Measurements from ENCODE around the gene ANKRD29.
"Not testable (repeated sequence)": the region's sequence is repeated elsewhere in the genome, so short reads cannot be mapped to it uniquely, and the experiment has no call there.

ANKRD29 gene

DNA sequence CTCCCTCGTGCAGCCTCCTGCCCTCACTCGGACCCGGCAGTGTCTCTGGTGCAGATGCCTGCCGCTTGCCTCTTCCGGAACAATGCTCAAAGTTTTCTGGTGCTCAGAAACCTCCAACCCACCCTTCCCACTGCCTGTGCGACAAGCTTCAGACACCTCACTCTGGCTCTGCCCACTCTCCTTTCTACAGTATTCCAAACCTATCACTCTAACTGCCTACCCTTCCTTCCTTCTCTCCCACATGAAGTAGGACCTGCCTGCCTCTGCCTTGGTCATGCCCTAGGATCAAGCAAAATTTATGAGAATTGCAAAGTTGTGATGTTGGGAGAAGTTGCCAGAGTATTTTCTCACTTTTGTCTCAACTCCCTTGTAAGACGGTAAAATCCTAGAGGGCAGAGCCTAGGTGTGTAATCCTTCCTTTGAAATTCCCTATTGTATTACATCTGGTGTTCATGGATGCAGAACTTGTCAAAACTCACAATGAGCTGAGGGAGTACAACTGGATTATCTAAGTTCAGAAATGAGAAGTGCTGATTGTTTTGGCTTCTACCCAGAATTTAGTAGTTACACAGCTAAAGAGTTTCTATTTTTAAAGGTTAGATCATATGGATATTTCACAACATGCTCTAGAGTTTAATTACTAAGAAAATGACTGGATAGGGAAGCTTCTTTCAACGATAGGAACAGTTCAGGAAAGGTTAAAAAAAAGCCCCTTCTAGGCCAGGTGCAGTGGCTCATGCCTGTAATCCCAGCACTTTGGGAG, 83.6 kb downstream of the ANKRD29 start:
- DNase-seq: no peak

DNA sequence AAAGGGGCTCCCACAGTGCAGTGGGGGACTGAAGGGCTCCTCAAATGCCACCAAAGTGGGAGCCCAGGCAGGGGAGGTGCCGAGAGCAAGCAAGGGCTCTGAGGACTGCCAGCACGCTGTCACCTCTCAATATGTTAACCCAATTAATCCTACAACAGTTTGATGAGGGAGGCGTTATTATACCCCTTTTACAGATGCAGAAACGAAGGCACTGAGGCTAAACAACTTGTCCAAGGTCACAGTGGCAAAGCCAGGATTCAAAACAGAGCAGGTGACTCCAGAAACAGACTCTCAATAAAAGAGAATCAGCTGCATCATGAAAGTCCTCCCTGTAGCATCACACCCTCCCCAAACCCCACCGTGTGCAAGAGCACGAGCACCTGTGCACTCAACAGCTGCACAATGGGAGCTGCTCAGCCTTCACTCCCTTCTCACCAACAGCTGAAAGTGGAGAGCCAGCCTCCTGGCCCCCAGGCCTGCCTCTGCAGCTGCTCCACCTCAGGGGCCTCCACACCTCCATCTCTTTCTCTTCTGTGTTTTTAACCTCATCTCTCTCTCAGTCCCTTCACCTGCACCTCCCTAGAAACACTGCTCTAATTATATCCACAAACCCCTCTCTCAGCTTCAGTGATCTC, 84.5 kb downstream of the ANKRD29 start:
- DNase-seq: no peak

DNA sequence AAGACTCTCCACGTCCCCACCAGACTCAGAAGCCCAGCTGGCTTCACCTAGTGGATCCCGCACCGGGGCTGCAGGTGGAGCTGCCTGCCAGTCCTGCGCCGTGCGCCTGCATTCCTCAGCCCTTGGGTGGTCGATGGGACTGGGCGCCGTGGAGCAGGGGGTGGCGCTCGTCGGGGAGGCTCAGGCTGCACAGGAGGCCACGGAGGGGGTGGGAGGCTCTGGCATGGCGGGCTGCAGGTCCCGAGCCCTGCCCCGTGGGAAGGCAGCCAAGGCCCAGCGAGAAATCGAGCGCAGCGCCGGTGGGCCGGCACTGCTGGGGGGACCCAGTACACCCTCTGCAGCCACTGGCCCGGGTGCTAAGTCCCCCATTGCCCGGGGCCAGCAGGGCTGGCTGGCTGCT, 85.2 kb downstream of the ANKRD29 start:
- not testable (repeated sequence) for DNase-seq

DNA sequence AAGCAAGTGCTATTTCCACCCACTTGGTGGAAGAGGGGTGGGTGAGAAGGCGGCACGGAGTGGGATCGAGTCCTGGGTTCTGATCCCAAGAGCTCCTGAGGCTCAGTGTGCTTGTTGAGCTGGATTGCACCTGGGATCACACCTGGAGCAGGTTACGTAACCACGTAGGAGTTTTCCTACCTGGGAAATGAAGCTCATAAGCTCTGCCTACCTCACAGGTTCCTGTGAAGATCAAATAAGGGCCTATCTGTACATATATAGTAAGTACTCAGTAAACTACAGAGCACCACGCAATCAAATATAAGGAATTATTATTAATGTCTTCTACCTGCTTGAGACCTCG, 87.4 kb downstream of the ANKRD29 start:
- DNase-seq: no peak

DNA sequence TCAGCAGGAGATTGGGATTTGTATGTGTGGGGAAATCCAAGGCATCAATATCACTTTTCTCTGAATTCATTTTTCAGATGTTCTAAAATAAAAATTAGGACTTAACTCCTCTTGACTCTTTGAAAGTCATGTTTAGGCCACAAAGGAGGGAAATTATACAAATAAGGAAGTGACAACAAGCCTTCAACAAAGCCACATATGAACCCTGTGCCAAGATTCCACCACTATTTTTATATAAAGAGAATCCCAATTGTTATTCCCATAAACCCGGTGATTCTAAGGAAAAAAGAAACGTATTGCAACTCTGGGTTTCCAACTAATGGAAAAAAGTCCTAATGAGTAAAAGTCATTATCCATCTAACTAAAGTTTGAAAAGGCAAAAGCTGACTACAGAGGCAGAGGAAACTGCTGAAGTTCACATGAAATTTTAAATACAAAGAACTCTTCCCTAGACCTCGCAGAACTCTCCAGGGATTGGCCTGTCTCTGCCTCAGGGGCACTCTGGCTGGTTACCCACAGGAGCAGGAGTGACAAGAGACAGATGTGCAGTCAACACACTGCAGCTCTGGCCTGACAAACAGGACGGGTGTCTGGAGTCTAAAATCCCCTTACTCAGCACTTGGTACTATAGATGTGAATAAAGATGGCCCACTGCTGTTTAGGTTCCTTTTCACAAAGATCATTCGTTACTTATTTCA, 88.0 kb downstream of the ANKRD29 start:
- DNase-seq: no peak

DNA sequence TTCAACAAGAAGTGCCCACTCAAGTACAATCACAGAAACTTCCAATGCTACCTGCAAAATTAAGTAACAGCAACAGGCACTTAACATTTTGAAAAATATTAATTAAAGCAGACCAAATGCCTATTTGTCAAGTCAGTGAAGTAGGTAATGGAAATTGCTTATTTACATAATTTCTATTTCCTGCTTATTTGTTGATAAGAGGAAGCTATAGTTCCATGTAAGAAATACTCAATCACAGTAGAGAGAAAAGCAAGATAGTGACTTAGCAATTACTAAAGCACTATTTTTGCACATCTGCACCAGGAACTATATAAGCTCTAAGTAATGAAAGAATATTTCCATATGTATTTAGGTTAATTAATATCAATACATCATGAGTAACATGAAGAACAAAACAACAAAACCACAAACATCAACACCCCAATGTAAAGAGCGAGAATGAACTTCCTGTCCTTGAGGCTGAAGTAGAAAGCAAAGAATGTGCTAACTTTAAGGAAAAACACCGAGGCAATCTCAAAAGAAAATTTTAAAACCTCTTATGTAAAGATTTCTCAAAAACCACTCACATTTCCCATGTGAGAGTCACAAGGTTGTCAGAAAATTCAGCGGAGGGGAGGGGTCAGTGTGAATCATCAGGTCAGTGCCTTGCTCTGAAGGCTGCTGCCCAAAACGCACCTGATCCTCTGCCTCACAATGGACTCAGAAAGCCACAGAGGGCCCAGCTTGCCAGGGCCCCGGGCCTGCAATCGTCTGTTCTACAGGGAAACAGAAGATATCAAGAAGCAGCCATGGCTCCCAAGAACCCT, 88.9 kb downstream of the ANKRD29 start:
- no peak for DNase-seq

DNA sequence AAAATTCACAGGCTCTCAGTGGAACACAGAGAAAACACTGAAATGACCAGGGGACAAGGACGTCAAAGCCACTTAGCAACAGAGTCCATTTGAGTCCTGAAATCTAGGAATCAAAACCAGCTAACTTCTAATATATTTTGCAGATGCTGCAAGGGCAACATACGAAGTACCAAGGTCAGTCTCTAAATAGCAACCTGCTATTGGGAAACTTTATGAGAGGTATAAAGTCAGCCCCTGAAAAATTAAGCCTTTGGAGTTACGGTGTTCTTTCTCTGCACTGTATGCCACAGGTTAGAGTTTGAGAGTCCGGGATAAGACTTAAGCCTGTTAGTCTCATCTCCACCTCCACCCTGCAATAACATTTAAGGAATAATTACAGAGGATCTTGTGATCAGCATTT, 89.7 kb downstream of the ANKRD29 start:
- no peak for DNase-seq

DNA sequence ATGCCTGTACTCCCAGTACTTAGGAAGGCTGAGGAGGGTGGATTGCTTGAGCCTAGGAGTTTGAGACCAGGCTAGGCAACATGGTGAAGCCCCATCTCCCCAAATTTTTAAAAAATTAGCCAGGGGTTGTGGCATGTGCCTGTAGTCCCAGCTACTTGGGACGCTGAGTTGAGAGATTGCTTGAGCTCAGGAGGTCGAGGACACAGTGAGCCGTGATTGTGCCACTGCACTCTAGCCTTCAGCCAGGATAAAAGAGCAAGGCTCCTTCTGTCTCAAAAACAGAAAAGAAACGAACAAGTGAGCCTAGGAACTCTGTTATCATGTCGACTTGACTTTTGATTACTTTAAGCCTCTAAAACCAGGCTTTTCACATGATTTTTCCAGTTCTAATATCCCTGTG, 90.1 kb downstream of the ANKRD29 start:
- DNase-seq: no peak

DNA sequence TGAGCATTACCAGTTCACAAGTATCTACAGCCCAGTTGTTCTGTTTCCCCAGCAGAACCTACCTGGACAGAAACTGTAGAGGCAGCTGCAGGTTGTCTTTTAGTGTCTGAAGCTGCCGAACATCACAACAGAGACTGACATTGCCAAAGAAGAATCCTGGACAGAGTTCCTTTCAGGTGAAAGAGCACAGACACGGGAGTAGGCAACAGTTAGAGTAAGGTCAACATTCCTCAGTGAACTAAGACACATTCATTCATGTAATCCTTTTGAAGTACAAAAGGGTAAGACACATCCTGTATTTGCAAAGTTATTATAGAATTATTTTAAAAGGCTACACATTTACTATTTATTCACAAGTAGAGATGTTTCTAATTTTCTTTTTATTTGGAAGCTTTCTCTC, 90.7 kb downstream of the ANKRD29 start:
- no peak for DNase-seq

DNA sequence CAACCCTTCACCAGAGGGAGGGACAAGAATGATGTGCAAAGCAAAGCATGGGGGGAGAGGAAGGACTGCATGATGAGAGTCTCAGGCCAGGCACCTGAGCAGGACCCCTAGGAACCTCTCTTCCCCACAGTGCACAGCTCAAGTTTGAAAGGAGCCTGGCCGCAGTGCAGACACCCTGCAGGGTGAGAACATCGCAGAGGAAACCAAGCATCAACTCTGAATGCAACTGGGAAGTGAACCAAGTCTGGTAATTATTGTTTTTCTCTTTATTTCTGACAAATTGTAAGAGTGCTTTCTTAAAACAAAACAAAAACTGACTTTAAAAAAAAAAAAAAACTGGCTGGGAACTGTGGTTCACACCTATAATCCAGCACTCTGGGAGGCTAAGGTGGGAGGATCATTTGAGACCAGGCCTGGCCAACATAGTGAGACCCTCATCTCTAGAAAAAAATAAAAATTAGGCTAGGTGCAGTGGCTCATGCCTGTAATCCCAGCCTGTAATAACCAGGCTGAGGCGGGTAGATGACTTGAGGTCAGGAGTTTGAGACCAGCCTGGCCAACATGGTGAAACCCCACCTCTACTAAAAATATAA, 91.7 kb downstream of the ANKRD29 start:
- DNase-seq: no peak

DNA sequence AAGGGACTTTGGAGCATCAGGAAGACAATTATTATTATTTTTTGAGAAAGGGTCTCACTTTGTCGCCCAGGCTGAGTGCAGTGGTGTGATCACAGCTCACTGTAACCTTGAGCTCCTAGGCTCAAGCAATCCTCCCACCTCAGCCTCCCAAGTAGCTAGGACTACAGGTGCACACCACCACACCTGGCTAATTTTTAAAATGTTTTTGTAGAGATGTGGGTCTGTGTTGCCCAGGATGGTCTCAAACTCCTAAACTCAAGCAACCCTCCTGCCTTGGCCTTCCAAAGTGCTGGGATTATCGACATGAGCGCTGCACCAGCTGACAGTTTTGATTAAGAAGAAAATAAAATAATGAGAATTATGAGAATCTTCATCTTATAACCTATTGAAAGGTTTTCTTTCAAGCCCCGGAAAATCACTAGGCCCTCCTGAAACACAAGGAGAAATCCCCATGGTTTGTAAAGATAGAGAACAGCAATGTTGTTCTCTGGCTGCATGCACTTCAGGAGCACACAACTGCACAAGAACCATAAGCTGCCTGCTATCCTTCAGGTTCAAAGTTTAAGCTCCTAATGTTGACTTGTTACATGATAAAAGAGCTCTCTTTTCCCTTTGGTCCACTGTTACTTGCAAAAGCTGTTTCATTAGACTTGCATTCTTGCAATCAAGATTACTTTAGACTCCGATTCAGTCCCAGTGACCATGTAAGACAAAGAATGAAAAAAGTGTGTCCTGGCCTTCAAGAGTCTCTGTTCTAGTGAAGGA, 93.2 kb downstream of the ANKRD29 start:
- no peak for DNase-seq

DNA sequence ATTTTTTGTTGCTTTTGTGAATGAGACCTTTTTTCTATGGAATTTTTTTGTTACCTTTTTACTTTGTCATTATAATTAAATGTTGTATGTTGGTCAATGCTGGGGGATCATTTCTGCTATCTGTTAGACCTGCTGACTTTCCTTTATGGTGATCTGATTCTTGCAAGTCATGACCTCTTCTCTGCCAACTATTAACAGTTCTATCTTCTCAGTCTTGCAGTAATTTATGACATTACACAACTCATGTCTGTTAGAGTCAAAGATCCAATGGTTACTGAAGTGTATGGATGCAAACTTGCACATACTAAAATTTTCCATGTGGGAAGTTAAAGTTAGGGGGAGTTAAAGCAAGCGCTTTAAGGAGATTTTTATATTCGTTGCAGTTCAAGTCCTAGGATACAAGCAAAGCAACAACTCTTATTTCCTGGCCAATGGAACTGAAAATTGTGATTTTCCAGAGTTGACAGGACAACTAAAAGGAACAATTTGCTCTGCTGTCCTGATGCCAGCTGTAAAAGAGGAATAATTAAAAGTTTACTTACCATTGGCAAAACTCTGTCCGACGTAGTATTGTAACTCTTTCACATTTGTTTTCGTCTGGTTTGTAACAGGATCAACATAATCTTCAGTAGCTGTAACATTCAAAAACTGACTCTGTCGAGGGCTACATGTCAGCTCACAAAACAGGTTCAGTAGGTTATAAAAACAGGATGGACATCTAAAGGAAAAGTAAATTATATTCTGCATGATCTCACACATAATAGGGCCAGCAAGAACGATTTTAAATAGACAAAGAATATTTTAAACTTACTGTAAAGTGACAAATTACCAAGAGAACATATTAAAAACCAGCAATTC, 94.2 kb downstream of the ANKRD29 start:
- no peak for DNase-seq

DNA sequence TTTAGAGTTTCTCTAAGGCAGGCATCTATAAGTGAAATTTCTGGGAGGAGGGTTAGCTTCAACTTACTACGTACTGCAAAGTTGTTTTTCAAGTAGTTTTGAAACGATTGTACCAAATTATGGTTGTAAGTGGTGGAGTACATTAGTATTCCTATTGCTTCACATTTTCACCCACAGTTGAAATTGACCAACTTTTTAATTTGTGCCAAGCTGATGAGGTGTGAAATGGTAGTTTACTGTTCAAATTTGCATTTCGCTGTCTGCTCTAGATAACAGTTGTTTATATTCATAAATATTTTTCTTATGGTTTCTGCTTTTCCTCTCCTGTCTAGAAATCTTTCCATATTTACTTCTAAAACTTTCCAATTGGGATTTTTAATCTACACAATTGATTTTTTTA, 95.0 kb downstream of the ANKRD29 start:
- no peak for DNase-seq

DNA sequence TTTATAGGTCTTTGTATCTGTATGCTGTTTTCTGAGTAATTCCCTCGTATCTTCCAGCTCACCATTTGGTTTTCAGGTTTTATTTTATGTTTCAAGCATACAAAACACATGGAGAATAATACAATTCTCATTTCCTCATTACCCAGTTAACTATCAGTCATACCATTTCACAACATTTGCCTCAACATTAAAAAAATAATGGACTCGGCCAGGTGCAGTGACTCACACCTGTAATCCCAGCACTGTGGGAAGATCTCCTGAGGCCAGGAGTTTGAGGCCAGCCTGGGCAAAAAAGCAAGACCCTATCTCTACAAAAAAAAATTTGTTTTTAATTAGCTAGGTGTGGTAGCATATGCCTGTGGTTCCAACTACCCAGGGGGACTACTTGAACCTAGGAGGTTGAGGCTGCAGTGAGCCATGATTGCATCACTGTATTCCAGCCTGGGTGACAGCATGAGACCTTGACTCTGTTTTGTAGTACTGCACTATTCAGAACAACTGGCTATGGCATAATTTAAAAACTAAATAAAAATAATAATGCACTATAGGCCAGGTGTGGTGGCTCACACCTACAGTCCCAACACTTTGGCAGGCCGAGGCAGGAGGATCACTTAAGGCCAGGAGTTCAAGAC, 96.7 kb downstream of the ANKRD29 start:
- DNase-seq: no peak

DNA sequence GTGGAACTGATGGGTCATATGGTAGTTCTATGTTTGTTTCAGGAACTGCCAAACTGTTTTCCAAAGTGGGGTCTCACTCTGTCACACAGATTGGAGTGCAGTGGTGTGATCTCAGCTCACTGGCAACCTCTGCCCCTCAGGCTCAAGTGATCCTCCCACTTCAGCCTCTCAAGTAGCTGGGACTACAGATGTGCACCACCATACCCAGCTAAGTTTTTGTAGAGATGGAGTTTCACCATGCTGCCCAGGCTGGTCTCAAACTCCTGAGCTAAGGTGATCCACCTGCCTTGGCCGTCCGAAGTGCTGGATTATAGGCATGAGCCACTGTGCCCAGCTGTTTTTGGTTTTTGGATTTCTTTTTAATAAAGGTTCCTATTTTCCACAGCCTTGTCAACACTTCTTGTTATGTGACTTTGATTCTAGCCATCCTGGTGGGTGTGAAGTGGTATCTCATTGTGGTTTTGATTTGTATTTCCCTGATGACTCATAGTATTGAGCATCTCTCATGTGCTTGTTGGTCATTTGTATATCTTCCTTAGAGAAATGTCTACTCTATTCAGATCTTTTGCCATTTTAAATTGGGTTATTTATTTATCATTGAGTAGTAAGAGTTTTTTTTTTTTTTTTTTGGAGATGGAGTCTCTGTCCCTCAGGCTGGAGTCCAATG, 99.2 kb downstream of the ANKRD29 start:
- no peak for DNase-seq

DNA sequence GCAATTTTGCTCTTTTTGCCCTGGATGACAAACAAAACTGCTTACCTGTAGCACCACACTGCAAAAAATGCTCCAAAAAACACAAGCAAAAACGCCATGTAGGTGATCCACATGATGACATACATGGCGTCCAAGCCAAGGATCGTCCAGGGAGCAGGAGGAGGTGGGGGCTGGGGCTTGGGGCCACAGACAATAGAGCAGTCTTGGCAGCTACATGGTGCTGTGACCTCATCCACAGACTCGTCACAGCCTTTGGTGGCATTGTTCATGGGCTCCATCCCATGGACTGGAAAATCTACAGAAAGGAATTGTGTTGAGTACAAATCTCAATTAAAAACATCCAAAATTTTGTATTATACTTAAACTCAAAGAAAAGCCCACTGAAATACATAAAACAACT, 102.5 kb downstream of the ANKRD29 start:
- DNase-seq: no peak

DNA sequence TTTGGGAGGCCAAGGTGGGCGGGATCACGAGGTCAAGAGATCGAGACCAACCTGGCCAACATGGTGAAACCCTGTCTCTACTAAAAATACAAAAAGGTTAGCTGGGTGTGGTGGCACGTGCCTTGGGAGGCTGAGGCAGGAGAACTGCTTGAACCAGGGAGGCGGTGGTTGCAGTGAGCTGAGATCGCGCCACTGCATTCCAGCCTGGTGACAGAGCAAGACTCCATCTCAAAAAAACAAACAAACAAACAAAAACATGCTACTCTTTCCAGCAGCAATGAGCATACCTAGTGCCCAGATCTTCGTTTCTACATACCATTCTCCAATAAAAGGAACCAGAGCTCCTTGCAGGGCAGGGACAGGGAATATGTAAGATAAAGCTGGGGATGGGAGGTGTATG, 105.2 kb downstream of the ANKRD29 start:
- not testable (repeated sequence) for DNase-seq

DNA sequence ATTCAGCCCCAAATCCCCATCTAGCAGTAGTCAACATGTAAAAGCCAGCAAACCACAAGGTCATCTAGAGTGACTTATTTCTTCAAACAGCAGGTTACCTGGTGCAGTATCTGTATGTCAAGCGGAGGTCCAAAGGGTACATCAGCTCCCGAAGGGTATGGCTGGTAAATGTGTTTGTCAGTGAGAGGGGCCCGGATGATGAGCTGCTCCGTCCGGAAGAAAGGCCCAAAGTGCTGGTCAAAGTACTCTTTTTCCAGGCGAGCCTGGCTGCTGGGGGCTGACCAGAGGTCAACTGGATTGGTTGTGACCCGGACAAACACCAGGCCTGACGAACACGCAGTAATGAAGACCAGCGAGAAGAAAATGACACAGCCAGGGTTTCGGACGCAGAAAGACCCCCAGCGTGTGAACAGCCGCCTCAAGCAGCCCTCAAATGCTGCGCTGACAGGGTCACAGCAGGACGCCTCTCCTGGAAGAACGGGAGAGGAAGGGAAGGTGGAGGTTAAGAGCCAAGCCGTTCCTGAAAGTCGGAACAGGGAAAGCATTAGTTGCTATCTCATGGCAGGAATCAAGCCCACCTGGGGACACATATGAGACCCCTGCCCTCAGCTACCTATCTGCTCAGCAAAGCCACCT, 106.4 kb downstream of the ANKRD29 start:
- DNase-seq: no peak

DNA sequence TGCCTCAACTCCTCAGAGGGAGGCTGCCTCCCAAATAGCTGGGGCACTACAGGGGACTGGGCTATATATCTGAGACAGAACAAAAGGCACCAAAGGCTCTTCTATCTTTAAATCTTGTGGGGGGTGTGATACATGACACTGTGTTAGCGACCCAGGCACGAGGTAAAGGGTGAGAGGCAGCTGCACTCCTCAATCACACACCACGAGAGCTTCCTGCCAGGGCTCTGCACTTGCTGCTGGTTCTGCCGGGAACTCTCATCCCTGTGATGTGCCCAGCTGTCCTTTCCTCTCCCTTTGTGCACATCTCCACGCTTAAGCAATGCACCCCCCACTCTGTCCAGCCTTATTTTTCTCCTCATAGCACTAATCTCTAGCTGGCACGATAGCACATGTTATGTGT, 108.8 kb downstream of the ANKRD29 start:
- no peak for DNase-seq

DNA sequence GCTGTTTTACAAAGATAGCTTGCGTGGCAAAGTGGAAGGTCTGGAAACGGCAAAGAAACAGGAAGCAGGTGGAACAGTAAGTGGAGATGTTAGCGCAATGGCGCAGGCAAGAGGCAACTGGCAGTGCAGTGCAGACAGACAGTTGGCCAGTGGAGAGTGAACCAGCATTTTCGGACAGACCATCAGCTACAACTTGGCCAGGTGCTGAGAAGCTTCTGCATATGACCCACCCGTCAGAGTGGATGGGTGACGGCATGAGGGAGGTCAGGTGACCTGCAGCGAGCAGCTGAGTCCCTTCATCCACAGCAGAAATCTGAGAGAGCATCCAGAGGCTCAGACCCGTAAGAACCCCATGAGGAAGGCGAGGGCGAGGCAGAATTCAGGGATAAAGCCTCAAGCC, 110.2 kb downstream of the ANKRD29 start:
- no peak for DNase-seq

Data from NCI-H1436 treated with DMSO at 0.1 percent for 48 hours (cell line).